Embryonic facial prominence (tissue), 1 donor: ENCODE measurements around the gene FAM50A.
"Not testable (repeated sequence)": the region's sequence is repeated elsewhere in the genome, so short reads cannot be mapped to it uniquely, and the experiment has no call there.

Experiments
- DNase-seq: peaks from one replicate; pipeline ENCODE4 v3.0.0-alpha.2; 2016; ENCODE audit errors: extremely low spot score

FAM50A gene

GRCh38 chrX:154484255-154485149 lies 40.6 kb downstream of the FAM50A start:
- no peak for DNase-seq

- DNase-seq = no peak
These were observed 41.5 kb downstream of the FAM50A start for GRCh38 chrX:154485150-154486051.

- no peak for DNase-seq
These were observed 42.1 kb downstream of the FAM50A start for GRCh38 chrX:154486052-154486395.

- DNase-seq = peak; percentile 16
These were observed 42.7 kb downstream of the FAM50A start, which contains the start of gene UBL4A for GRCh38 chrX:154486396-154487207. UBL4A (minus strand) TSS chrX:154486615; CDS start chrX:154486584, 31 bp downstream.

- no peak for DNase-seq
These were observed 43.8 kb downstream of the FAM50A start for GRCh38 chrX:154487518-154488290.

GRCh38 chrX:154488336-154489075 lies 44.6 kb downstream of the FAM50A start:
- no peak for DNase-seq

GRCh38 chrX:154489182-154489581 lies 45.2 kb downstream of the FAM50A start:
- DNase-seq = no peak

- no peak for DNase-seq
These were observed 46.1 kb downstream of the FAM50A start for GRCh38 chrX:154490021-154490413.

- peak; percentile 74 for DNase-seq
These were observed 46.6 kb downstream of the FAM50A start, which contains the start of gene SLC10A3 for GRCh38 chrX:154490414-154491083. SLC10A3 (minus strand) TSS chrX:154490629; CDS start chrX:154488940, 1,689 bp downstream.

GRCh38 chrX:154494715-154495114 lies 50.8 kb downstream of the FAM50A start:
- DNase-seq = no peak

GRCh38 chrX:154495472-154495922 lies 51.6 kb downstream of the FAM50A start:
- DNase-seq = no peak

GRCh38 chrX:154496591-154497137 lies 52.7 kb downstream of the FAM50A start:
- DNase-seq = not testable (repeated sequence)
